ENCODE data around the gene TAS2R40.
A peak's percentile ranks its signal among the peaks of the same experiment; 100 is the strongest.
"Not testable (repeated sequence)": the region's sequence is repeated elsewhere in the genome, so short reads cannot be mapped to it uniquely, and the experiment has no call there.

Gene TAS2R40

GRCh38 chr7:143250199-143250598 lies 28.4 kb downstream of the TAS2R40 start:
- DNase-seq (ENCODE audit: low read depth), result no peak

- DNase-seq (ENCODE audit: low read depth), result no peak
Measured at GRCh38 chr7:143250822-143251221, 29.0 kb downstream of the TAS2R40 start.

DNA sequence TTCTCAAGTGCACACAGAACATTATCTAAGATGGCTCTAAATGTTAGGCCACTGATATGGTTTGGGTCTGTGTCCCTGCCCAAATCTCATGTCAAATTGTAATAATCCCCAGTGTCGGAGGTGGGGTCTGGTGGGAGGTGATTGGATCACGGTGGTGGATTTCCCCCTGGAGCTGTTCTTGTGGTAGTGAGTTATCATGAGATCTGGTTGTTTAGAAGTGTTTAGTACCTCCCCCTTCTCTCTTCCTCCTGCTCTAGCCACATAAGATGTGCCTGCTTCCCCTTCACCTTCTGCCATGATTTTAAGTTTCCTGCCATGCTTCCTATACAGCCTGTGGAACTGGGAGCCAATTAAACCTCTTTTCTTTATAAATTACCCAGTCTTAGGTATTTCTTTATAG lies 30.2 kb downstream of the TAS2R40 start:
- DNase-seq (ENCODE audit: low read depth), result no peak

DNA sequence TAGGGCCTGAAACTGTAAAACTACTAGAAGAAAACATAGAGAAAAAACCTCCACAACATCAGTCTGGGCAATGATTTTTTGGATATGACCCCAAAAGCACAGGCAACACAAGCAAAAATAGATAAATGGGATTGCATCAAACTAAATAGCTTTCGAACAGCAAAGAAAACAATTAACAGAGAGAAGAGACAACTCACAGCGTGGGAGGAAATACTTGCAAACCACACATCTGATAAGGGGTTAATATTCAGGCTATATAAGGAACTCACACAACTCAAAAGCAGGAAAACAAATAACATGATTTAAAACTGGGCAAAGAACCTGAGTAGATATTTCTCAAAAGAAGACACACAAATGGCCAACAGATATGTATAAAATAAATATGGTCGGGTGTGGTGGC lies 33.7 kb downstream of the TAS2R40 start:
- DNase-seq (ENCODE audit: low read depth), result no peak

- DNase-seq (ENCODE audit: low read depth), result no peak
Measured at GRCh38 chr7:143256325-143256724, 34.5 kb downstream of the TAS2R40 start.

DNA sequence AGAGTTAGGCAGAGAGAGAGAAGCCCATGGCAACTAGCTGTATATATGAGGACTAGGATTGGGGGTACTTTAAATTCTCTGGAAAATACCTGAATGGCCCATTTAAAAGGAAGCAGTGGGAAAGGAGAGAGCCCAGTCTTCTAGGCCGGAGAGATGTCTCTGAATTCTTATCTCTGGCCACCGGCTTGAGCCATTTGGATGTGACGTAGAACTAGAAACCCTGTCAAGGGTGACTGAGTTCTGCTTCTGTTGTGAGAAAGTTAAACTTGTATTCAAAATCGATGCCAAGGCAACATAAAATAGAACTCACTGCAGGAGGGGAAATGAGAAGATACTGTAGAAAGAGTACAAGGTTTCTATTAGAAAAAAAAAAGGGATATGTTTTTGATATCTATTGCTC lies 35.1 kb downstream of the TAS2R40 start:
- no peak for DNase-seq (ENCODE audit: low read depth)

DNA sequence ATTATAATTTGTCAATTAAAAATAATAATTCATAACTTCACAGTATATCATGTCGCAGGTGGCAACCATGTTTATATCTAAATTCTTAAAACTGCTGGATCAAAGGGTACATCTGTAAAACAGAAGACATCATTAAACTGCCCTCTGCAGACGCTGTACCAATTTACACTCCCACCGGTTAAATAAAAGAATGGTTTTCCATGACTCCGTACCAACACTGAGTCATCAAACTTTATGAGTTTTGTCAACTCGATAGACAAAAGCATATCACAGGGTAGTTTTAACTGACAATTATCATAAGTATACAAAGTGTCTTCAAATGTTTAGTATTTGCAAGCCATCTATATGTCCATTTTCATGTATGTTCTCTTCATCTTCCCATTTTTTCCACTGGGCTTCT lies 35.7 kb downstream of the TAS2R40 start:
- no peak for DNase-seq (ENCODE audit: low read depth)

- no peak for DNase-seq (ENCODE audit: low read depth)
Measured at GRCh38 chr7:143258831-143259230, 37.0 kb downstream of the TAS2R40 start.

DNA sequence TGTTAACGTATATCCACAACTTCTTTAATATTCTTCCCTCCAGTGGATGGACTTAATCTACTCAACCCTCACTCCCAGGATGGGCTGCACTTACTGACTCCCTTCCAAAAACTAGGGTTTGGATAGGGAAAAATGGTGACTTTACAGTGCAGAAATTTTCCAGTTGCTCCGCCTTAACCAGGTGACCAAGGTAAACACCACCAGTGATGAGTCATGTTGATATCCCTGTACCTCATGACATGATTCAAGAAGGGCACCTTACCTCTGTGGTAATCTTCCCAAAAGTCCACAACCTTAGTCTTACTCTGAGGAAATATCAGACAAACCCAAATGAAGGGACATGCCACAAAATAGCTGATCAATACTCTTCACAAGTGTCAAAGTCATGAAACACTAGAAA lies 37.9 kb downstream of the TAS2R40 start:
- DNase-seq (ENCODE audit: low read depth), result no peak

- DNase-seq (ENCODE audit: low read depth), result no peak
Measured at GRCh38 chr7:143261901-143262300, 40.1 kb downstream of the TAS2R40 start.

GRCh38 chr7:143263266-143264195 lies 41.7 kb downstream of the TAS2R40 start, which contains the start of gene GSTK1:
Gene GSTK1 (plus strand): TSS chr7:143263441. CDS start chr7:143263514, 73 bp downstream.
- DNase-seq (ENCODE audit: low read depth), result peak; percentile 72

DNA sequence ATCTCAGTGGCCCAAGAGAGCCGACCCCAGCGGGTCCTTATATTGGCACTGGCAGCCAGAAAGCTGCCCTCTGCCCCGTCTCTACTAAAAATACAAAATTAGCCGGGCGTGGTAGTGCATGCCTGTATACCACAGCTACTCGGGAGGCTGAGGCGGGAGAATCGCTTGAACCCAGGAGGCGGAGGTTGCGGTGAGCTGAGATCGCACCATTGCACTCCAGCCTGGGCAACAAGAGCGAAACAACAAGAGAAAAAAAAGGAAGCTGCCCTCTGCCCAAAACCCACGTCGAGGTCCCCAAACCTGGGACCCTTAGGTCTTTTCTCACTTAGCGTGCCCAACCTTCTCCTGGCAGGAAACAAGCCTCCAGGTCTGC lies 42.3 kb downstream of the TAS2R40 start:
- DNase-seq (ENCODE audit: low read depth), result not testable (repeated sequence)

DNA sequence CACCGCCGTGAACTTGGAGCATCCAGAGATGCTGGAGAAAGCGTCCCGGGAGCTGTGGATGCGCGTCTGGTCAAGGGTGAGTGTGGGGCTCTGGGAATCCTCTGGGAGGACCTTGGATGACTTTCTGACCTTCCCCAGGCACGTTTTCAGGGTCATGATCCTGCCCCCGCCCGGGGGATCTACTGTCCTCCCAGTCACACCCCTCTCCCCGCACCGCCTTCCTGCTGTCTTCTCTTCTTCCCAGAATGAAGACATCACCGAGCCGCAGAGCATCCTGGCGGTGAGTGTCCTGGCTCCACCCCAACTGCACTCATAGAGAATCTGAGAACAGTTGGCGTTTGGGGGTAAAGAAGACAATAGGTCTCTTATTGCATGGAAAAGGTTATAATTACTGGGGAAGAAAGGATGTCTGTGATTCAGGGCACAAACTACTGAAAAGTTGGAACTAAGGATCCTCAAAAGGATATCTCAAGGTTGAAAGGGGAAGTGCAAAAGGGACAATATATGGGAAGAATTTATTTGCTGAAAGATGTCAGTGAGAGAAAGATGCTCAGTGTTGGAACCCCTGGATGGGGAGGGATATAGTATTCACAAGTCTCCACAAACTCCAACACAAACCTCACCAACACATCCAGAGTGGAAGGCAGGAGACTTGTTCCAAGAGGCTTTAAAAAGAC lies 43.3 kb downstream of the TAS2R40 start:
- no peak for DNase-seq (ENCODE audit: low read depth)

DNA sequence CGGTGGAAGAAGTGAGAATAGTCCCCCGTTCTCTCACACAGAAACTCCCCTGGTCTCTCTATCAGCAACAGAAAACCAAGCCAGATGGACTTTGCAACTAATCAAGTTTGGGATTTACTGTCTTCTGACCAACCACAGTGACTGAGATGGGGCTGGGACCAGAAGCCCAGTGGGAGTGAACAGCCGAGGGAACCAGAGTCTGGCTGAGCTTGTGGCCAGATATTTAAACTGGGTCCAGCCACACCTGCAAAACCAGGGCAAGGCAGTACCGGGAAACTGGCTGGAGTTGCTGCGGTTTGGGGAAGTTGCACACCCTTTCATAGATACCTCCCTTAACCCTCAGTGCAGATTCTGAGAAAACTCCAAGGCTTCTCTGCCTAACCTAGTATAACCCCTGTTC lies 47.4 kb downstream of the TAS2R40 start:
- no peak for DNase-seq (ENCODE audit: low read depth)

GRCh38 chr7:143271240-143271639 lies 49.4 kb downstream of the TAS2R40 start:
- DNase-seq (ENCODE audit: low read depth), result no peak
